Measurements from ENCODE around the gene NUP214.

NUP214 gene

DNA sequence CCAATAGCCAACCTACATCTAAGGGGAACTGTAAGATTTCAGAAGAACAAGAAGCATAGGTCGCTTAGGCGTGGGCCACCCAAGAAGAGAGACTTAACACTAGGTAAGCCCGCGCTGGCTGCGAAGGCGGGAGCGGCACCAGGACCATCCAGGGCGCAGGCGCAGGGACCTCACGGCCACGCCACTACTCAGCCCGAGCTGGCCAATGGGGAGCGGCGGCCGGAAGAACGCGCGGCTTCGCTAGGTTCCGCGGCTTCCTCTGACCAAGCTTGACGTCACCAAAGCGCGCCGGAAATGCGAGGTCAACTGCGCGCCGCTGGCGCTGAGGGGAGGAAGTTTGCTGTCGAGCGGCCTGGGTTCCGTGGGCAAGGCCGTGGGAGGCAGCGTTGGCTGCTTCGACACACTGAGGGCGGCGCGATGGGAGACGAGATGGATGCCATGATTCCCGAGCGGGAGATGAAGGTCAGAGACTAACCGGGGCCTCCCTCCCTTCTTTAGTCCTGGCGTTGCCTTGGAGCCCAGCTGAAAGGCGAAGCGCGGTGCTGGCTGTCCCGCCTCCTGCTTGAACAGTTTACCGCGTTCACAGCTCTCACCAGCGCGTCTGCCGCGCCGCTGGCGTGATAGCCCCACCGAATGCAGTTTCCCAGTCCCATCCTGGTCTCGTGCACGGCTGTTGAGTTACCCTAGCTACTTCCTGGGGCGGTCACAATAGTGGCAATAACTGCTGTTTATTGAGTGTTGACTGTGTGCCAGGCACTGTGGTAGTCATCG, at the start of gene NUP214:
Gene NUP214, plus strand, starts transcription at position 299 of the 771 bp plus-strand sequence. Its CDS starts 119 bp downstream, at position 418.
- Histone ChIP-seq H3K36me3 (replicated peaks) (peaks cover 26% of the 10 kb centered on the region), H3K4me3 (ENCODE audit: low read depth, low read length) (peak within 1 kb of the TSS; percentile 99), H3K27ac (peak within 1 kb of the TSS; percentile 52), H3K27me3 (replicated peaks) (no peaks in the 10 kb centered on the region)
- TF ChIP-seq, protein P1, sequence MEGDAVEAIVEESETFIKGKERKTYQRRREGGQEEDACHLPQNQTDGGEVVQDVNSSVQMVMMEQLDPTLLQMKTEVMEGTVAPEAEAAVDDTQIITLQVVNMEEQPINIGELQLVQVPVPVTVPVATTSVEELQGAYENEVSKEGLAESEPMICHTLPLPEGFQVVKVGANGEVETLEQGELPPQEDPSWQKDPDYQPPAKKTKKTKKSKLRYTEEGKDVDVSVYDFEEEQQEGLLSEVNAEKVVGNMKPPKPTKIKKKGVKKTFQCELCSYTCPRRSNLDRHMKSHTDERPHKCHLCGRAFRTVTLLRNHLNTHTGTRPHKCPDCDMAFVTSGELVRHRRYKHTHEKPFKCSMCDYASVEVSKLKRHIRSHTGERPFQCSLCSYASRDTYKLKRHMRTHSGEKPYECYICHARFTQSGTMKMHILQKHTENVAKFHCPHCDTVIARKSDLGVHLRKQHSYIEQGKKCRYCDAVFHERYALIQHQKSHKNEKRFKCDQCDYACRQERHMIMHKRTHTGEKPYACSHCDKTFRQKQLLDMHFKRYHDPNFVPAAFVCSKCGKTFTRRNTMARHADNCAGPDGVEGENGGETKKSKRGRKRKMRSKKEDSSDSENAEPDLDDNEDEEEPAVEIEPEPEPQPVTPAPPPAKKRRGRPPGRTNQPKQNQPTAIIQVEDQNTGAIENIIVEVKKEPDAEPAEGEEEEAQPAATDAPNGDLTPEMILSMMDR (IDR thresholded peaks at IDR 0.05; ENCODE audit: low read depth, low read length, missing control alignments): no peak
- in situ Hi-C loops (cut with HindIII; ENCODE audit: low pct_ligation_motif_present, low sequenced_read_pairs): no loop called here
- DNase-seq: peak; percentile 97

DNA sequence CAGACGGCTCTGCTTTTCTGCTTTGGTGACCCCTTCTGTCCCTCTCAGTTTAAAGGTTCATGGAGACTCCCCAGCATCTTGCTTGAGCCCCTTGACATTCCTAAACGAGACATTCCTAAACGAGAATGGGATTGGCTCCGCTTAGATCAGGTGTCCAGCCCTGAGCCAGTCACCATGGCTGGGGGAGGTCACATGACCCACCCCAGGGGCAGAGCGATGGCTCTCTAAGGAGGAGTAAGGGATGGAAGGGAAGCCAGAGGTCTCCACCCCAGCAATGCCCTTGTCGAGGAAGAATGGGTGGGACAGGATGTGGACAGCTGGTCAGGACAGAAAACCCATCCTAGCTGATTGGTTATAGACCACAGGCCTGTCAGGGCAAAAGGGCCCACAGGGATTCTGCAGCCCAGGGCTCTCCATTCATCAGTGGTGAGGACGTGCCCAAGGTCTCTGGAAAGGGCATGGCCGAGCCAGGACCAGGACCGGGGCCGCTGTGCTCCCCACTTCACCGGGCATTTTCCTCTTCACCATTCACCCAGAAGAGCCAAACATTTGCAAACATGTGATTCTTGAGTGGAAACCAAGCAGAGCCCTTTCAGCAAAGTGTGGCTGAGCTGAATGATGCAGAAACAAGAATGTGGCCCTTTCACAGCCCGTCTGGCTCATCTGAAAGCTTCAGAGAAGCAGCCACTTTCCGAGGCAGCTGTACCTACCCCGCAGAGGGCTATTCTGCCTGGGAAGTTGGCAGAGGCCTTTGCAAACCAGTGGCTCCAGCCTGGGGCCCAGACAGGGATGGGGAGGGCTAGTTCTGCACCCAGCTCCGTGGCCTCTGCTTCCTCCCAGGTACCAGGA, 48.8 kb upstream of the NUP214 start:
- no peak overlapping the region for H3K4me3 ChIP-seq (ENCODE audit: low read depth, low read length)
- no peaks in the 10 kb centered on the region for H3K36me3 ChIP-seq (replicated peaks)
- TF ChIP-seq, protein P1 (IDR thresholded peaks at IDR 0.05; ENCODE audit: low read depth, low read length, missing control alignments): no peak
- in situ Hi-C loops (cut with HindIII; ENCODE audit: low pct_ligation_motif_present, low sequenced_read_pairs): no loop called here
- peaks cover 44% of the 10 kb centered on the region for H3K27me3 ChIP-seq (replicated peaks)
- DNase-seq: no peak
- no peak overlapping the region for H3K27ac ChIP-seq

DNA sequence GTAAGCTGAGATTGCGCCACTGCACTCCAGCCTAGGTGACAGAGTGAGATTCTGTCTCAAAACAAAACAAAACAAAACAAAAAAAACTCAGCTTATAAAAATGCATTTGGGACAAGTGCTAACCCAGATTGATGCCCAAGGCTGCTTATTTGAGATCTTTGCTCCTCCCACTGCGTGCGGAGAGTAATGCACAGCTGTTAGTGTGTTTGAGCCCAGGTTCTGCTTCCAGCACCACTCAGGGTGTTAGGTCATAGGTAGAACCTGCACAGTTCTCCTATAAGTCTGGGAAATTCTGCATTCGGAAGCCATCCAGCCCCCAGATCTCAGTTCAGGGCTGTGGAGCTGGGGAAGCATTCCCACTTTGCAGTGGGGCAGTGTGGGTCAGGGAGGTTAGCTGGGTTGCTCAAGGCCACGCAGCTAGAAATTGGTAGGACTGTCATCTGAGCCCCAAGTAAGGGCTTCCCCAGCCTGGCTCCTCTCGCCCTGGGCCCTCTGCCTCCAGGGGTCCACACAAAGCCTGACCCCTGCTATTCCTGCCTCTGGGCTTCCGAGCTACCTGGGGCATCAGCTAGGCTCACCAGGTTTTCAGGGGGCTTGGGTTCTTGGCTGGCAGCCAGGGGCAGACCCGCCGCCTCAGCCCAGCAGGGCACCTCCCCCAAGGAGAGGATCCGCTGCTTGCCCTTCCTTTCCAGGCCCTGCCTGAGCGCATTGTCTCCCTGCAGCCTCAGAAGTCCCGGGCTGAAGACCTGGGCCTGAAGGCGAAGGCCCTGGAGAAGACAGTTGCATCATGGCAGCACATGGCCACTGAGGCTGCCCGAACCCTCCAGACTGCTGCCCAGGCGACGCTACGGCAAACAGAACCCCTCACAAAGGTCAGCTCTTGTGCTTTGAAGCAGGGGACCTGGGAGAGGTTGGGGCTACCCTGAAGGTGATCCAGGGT, 46.7 kb upstream of the NUP214 start:
- Histone ChIP-seq H3K36me3 (replicated peaks) (no peaks in the 10 kb centered on the region), H3K27ac (peak overlapping the region; percentile 7), H3K27me3 (replicated peaks) (peaks cover 53% of the 10 kb centered on the region), H3K4me3 (ENCODE audit: low read depth, low read length) (no peak overlapping the region)
- in situ Hi-C loops (cut with HindIII; ENCODE audit: low pct_ligation_motif_present, low sequenced_read_pairs): no loop called here
- no peak for DNase-seq
- TF ChIP-seq, protein P1 (IDR thresholded peaks at IDR 0.05; ENCODE audit: low read depth, low read length, missing control alignments): no peak

DNA sequence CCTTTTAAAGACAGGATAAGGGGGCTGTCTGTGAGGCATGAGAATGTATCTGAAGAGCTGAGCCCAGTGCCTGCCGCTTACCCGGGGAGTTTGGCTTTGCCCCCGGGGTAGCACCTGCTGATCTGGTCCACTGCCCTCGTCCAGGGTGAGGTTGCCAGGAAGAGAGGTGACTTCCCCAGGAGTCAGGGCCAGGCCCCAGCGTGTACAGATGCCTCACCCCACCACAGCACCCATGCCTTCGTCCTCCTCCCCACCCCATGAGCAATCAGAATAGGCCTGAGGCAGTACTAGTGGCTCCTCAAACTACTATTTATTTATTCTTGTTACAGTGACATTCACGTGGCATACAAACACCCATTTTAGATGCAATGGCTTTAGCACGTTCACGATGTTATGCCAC, 44.8 kb upstream of the NUP214 start:
- peaks cover 59% of the 10 kb centered on the region for H3K27me3 ChIP-seq (replicated peaks)
- TF ChIP-seq, protein P1 (IDR thresholded peaks at IDR 0.05; ENCODE audit: low read depth, low read length, missing control alignments): no peak
- H3K27ac ChIP-seq: no peak overlapping the region
- H3K36me3 ChIP-seq (replicated peaks): no peaks in the 10 kb centered on the region
- no peak for DNase-seq
- in situ Hi-C loops (cut with HindIII; ENCODE audit: low pct_ligation_motif_present, low sequenced_read_pairs): no loop called here
- no peak overlapping the region for H3K4me3 ChIP-seq (ENCODE audit: low read depth, low read length)

DNA sequence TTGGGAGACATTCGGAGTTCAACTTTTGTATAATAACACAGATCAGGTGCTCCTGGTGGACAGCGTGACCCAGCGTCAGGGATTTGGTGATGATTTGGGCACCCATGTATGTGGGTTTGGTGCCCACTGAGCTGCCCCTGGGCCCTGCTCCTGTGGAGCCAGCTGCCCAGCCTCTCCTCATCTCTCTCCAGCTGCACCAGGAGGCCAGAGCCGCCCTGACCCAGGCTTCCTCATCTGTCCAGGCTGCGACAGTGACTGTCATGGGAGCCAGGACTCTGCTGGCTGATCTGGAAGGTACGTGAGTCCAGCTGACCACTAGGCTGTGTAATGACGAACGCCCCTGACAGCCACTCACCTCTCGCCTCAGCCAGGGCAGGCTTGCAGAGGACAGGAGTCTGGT, 43.5 kb upstream of the NUP214 start:
- DNase-seq: no peak
- no peak overlapping the region for H3K27ac ChIP-seq
- H3K4me3 ChIP-seq (ENCODE audit: low read depth, low read length): no peak overlapping the region
- in situ Hi-C loops (cut with HindIII; ENCODE audit: low pct_ligation_motif_present, low sequenced_read_pairs): no loop called here
- H3K27me3 ChIP-seq (replicated peaks): peaks cover 59% of the 10 kb centered on the region
- H3K36me3 ChIP-seq (replicated peaks): no peaks in the 10 kb centered on the region
- TF ChIP-seq, protein P1 (IDR thresholded peaks at IDR 0.05; ENCODE audit: low read depth, low read length, missing control alignments): no peak
